Muscle of back (tissue), 11 donors: ENCODE data around the gene SLC2A9. TPM values are rescaled to one million over a fixed set of nuclear protein-coding genes. Genes with fewer than 3 reads are reported as not detected.
"Not testable (repeated sequence)": the region's sequence is repeated elsewhere in the genome, so short reads cannot be mapped to it uniquely, and the experiment has no call there.

Source experiments
- DNase-seq, 3 donors: peaks; one replicate each; pipeline versions ENCODE4 v3.0.0 to v3.0.0-alpha.2; 2013
- polyA plus RNA-seq, 10 donors: library from polyadenylated mRNA; unstranded; fragments of 120-200 nt; gene quantifications; one replicate each; pipeline ENCODE4 v1.2.1, GENCODE V29; 2013; ENCODE audit not compliant: insufficient read length in 10 of 10

Gene SLC2A9
- polyA plus RNA-seq, 10 donors, result 3.0 to 7.7 (median 4.4) TPM

GRCh38 chr4:9997886-9998285, 23.4 kb downstream of the SLC2A9 start:
- DNase-seq, result no peak

- DNase-seq, result no peak
These were observed 24.8 kb downstream of the SLC2A9 start for GRCh38 chr4:9996319-9997110.

- no peak for DNase-seq
These were observed 26.9 kb downstream of the SLC2A9 start for GRCh38 chr4:9994246-9994847.

DNA sequence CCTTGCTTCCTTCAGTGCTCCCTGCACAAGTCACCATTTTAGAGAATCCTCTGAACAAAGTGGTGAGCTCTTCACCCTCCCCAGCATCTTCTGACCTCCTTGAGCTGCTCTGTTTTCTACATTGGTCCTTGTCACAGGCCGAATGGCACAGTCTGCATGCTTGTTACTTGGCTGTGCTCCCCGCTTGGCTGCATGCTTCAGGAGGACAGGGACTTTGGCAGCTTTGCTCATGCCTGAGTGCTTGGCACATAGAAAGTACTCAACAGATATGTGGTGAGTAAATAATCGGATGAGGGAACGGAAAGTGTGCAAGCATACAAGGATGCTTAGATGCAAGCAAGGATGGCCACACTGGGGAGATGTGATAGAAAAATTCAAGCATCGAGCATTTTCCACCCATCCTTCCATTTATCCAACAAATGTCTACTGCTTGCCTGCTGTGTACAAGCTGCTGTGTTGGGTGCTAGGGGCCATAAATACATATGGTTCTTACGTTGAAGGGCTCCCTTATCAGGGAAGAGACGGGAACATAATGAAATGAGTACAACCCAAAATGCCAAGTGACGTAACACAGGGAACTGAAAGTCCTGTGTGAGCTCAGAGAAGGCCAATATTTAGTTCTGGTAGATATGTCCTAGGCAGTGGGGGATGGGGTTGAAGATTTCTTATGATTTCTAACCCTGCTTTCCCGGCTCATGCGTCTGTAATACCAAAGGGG, 31.2 kb downstream of the SLC2A9 start:
- no peak for DNase-seq

DNA sequence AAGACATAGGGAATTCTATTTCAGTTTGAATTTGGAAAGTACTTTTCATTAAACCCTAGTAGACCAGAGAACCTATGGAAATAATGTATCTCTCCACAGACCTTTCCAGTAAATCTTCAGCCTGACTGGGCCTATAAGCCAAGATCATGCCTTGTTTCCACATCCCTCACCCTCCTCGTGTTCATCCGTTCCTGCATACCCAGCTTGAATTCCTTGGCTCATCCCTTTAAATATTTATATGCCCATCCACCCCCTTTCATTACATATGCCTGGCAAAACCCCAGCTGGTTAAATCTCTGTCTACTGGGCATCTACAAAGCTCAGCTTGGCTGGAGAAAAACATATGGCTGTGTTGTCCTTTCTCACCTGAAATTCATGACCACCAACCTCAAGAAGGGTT, 32.4 kb downstream of the SLC2A9 start:
- no peak for DNase-seq

DNA sequence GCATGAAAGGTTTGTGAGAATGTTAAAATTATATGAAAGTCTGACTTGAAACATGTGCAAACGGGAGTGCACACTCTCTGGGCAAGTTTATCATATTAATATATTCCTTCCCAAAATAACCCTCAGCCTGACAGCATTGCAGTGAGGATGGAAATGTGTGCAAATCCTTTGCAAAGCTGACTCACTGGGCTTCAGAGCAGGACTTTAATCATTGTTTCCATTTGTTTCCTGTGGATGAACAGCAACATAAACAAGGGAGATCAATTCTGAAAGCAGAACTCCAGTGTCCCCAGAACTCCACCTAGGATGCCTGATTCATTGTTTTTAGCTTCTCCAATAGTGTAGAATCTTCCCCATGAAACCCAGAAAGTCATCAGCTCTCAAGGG, 32.9 kb downstream of the SLC2A9 start:
- DNase-seq, result no peak

GRCh38 chr4:9987749-9988362, 33.4 kb downstream of the SLC2A9 start:
- no peak for DNase-seq

GRCh38 chr4:9984621-9985020, 36.7 kb downstream of the SLC2A9 start:
- no peak for DNase-seq

DNA sequence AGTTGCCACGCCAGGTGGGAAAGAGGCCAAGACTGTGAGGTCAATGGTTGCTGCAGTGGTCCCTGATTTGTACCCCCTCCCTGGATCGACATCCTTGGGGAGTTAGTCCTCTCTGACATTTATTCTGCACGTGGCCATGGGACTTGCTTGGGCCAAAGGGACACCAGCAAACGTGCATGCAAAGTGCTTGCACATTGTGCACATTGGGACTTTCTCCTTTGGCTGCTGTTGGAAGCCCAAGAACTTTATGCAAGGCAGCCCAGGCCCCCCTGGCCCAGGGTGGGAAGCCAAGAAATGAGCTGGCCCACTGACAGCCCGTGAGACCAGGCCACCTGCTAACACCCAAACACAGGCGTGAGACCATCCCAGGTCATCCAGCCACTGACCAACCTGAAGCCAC, 38.1 kb downstream of the SLC2A9 start:
- no peak for DNase-seq

DNA sequence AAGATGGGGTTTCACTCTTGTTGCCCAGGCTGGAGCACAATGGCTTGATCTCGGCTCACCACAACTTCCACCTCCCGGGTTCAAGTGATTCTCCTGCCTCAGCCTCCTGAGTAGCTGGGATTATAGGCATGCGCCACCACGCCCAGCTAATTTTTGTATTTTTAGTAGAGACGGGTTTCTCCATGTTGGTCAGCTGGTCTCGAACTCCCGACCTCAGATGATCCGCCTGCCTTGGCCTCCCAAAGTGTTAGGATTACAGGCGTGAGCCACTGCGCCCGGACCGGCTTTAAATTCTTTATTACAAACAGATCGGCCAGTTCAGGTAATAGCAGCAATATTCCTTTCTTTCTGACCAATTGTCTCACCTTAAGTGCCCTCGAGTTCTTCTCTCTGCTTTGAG, 39.4 kb downstream of the SLC2A9 start:
- DNase-seq, result not testable (repeated sequence)

GRCh38 chr4:9980898-9981297, 40.4 kb downstream of the SLC2A9 start:
- no peak for DNase-seq

GRCh38 chr4:9979101-9979701, 42.1 kb downstream of the SLC2A9 start:
- DNase-seq, result no peak

DNA sequence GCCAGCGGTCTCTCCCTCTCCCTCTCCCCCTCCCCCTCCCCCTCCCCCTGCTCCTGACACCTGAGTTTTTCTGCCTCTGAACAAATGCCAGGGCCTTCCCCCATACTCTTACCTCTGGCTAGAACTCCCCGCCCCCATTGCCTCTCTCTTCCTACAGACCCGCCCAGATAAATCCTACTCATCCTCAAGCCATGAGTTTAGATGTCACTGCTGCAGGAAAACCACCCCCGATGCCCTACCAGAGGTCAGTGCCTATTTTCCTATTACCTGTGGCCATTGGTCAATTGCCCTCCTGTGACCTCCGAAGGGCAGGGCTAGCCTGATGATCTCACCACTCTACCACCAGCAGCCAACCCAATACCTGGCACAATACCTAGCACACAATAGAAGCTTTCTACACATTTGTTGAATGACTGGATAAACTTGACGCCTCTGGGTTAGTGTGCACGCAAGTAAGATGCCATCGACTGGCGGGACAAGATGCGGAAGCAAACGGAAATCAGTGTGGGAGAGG, 43.7 kb downstream of the SLC2A9 start:
- DNase-seq, result no peak

DNA sequence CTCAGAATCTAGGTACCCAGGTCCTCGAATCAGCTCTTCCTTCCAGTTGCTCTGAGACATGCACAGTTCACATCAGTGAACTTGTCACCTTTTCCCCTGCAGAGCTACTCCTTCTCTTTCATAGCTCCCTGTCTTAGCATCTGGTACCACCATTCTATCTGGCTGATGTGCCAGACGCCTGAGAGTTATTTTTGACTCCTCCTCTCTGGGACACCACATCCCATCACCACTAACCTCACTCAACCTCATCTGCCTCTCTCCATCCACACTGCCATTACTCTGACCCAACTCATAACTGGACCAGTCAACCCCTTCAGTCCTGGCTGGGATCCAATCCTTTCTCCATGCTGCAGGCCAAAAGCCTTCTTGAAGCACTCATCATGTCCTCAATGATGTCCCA, 44.5 kb downstream of the SLC2A9 start:
- DNase-seq, result no peak

DNA sequence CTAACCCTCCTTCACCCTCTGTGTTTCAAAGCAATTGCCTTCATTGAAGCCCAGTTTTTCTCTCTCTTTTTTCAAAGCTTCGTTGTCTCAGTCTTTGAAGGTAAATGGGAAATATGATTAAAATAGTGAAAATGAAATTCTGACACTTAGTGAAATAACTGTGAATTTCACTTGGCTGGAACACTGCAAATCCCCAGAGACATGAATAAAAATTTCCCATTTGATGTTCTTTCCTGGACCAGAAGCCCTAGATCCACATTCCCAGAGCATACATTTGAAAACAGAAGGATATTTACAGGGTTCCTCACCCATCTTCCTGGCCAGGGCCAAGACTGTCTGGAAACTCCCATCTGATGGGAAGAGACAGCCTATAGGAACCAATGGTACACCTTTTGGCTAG, 45.0 kb downstream of the SLC2A9 start:
- no peak for DNase-seq

DNA sequence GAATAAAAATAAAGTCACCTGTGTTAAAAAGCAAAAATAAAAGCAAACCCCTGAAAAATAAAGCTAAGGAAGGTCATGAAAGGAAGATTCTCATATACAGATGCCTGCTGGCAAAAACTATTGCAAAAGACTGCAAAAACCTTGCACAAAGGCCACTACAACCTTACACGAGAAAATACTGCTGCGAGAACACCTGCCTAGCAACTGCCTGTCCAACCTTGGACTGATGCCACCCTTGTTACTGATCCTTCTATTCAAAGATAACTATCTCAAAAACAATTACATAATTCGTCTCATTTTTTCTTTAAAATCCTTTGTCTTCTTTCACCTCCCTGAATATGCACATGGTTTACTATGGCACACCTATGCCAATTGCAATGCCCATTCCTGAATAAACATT, 49.6 kb downstream of the SLC2A9 start:
- no peak for DNase-seq

DNA sequence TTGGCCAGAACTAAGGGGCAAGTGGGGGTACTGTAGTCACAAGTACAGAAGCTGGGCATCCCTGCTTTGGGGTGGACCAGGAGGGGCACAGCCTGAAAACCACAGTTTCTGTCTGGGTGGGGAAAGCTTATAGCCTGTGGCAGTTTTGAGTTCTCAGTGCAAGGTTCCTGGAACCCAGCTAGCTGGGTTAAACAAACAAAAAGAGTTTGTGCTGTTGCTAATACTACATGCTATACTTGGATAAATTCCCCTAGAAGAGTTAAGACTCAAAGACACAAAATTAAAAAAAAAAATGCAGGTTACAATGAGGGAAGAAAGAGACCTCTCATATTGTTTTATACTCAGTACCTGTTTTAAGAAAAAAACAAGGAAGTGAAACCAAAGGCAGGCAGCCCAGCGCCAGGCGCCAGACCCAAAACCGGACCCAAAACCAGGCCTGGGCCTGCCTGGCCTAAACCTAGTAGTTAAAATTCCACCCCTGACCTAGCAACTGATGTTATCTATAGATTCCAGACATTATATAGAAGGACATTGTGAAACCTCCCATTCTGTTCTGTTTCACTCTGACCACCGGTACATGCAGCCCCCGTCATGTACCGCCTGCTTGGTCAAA, 50.8 kb downstream of the SLC2A9 start:
- DNase-seq, result no peak

GRCh38 chr4:9969526-9970398, 51.5 kb downstream of the SLC2A9 start:
- no peak for DNase-seq

DNA sequence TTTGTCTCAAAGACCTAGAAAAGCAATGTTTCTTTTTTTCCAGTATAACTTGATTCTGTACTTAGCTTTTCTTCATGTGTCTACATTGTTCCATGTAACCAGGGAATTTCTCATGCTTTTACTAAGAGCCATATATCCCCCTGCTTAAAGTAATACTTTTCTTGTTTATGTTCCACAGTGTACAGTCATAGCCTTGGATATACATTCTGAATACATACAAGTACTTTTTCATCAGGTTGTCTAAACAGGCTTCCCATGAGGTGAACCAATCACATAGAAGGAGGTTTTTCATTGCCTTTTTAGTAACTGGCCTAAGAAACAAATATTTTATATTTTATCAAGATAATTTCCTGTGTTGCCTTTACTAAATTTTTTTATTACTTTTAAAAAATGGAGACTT, 52.8 kb downstream of the SLC2A9 start:
- DNase-seq, result no peak

DNA sequence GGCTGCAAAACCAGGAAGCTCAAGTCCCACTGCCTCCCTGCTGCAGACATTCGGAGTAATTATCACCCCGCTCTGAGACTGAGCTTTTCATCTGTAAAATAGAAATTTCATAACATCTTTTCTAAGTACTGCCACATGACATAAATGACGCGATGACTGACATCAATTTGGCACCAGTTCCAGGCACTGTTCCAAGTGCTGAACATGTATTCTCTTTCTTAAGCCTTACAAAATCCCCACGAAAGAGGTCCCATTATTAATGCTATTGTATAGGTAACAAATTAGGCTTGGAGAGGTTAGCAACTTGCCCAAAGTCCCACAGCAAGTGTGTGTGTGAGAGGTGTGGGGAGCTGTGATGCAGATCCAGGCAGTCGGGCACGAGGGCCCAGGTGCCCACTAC, 56.4 kb downstream of the SLC2A9 start:
- DNase-seq, result no peak

DNA sequence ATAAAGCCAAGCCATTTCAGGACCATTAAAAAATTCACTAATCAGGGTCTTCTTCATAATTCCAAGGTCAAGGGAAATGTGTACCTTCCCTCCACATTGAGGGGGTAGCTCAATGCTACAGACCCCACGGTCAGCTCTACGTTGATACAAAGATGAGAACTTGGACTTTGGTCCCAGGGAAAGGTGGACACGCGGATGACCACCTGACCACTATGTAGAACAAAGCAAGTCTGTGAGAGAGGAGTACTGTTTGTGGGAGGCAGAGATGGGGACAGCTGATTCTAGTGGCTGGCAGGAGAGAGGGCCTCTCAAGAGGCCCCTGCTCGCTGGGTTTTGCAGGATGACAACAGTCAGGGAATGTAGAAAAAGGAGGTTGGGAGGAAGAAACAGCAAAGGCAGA, 58.0 kb downstream of the SLC2A9 start:
- DNase-seq, result no peak
